HEK293 (cell line): Measurements from ENCODE around the gene EVA1C.
A peak's percentile ranks its signal among the peaks of the same experiment; 100 is the strongest.

ENCODE experiments used
- CTCF ChIA-PET: fragments of 350-600 bp; formaldehyde crosslinking; extraction: SDS; loops from one replicate; lab custom pipeline; 2021; ENCODE audit warnings: antibody characterized with exemption; lab: Yijun Ruan, JAX
- POLR2A ChIA-PET: fragments of 300-600 bp; formaldehyde crosslinking; extraction: SDS; loops from one replicate; lab custom pipeline; 2020; ENCODE audit warnings: antibody characterized with exemption, inconsistent platforms; lab: Yijun Ruan, JAX
- H3K27ac ChIP-seq: fragments of 200-500 bp; sonication (Bioruptor generic); 2 replicates; pipeline ENCODE4 v1.5.1; 2014; ENCODE audit warnings: low read depth, low read length, control low read depth, inconsistent platforms; ENCODE audit errors: extremely low read depth
- H3K36me3 ChIP-seq, 2 experiments: fragments of 200-500 bp in 1 of 2; sonication (Bioruptor generic) in 1 of 2; 1 replicate in 1 of 2; 2 replicates in 1 of 2; pipeline ENCODE4 v1.5.1; 2014 to 2017; ENCODE audit warnings: inconsistent platforms in 2 of 2, low read length in 2 of 2; ENCODE audit not compliant: control insufficient read depth in 2 of 2, insufficient read depth in 1 of 2
- H3K4me1 ChIP-seq: fragments of 200-500 bp; sonication (Bioruptor generic); 2 replicates; pipeline ENCODE4 v1.5.1; 2014; ENCODE audit warnings: mild to moderate bottlenecking, low read length, inconsistent platforms; ENCODE audit not compliant: control insufficient read depth, insufficient read depth
- H3K4me3 ChIP-seq: 2 replicates; pipeline ENCODE4 v1.5.1; 2011; ENCODE audit warnings: low read depth, mild to moderate bottlenecking, control low read depth, low read length, moderate library complexity
- H3K9me3 ChIP-seq: fragments of 200-500 bp; sonication (Bioruptor generic); 2 replicates; pipeline ENCODE4 v1.5.1; 2014; ENCODE audit warnings: low read depth, low read length, inconsistent platforms; ENCODE audit not compliant: control insufficient read depth, insufficient read depth
- GFI1B ChIP-seq: fragments of 450-650 bp; formaldehyde crosslinking; IDR thresholded peaks from 2 replicates; pipeline ENCODE4 v1.5.1; 2016; ENCODE audit warnings: missing biosample characterization, missing genetic modification characterization
- GLIS1 ChIP-seq: fragments of 450-650 bp; formaldehyde crosslinking; IDR thresholded peaks from 2 replicates; pipeline ENCODE4 v1.5.1; 2016; ENCODE audit warnings: missing biosample characterization, missing genetic modification characterization
- OSR2 ChIP-seq: fragments of 450-650 bp; formaldehyde crosslinking; IDR thresholded peaks from 2 replicates; pipeline ENCODE4 v1.5.1; 2016; ENCODE audit warnings: missing biosample characterization, missing genetic modification characterization
- ZFP41 ChIP-seq: fragments of 450-650 bp; formaldehyde crosslinking; IDR thresholded peaks from 2 replicates; pipeline ENCODE4 v1.5.1; 2016; ENCODE audit warnings: missing biosample characterization, missing genetic modification characterization, borderline replicate concordance
- ZNF16 ChIP-seq: fragments of 450-650 bp; formaldehyde crosslinking; IDR thresholded peaks from 2 replicates; pipeline ENCODE4 v1.5.1; 2016; ENCODE audit warnings: low read depth, missing biosample characterization, missing genetic modification characterization
- ZNF292 ChIP-seq: fragments of 450-650 bp; formaldehyde crosslinking; IDR thresholded peaks from 2 replicates; pipeline ENCODE4 v1.5.1; 2016; ENCODE audit warnings: low read depth, missing biosample characterization, missing genetic modification characterization, borderline replicate concordance
- ZNF449 ChIP-seq: fragments of 450-650 bp; formaldehyde crosslinking; IDR thresholded peaks from 2 replicates; pipeline ENCODE4 v1.5.1; 2017; ENCODE audit warnings: missing biosample characterization, mild to moderate bottlenecking, missing genetic modification characterization, moderate library complexity
- ZNF510 ChIP-seq: fragments of 450-650 bp; formaldehyde crosslinking; IDR thresholded peaks from 2 replicates; pipeline ENCODE4 v1.5.1; 2018; ENCODE audit warnings: mild to moderate bottlenecking, missing genetic modification characterization, missing biosample characterization; ENCODE audit not compliant: insufficient replicate concordance
- ZNF513 ChIP-seq: fragments of 450-650 bp; IDR thresholded peaks from 2 replicates; pipeline ENCODE4 v1.5.1; 2018; ENCODE audit warnings: missing biosample characterization, missing genetic modification characterization
- ZNF623 ChIP-seq: fragments of 450-650 bp; formaldehyde crosslinking; IDR thresholded peaks from 2 replicates; pipeline ENCODE4 v1.5.1; 2016; ENCODE audit warnings: missing biosample characterization, missing genetic modification characterization
- ZNF645 ChIP-seq: fragments of 450-650 bp; formaldehyde crosslinking; IDR thresholded peaks from 2 replicates; pipeline ENCODE4; 2016; ENCODE audit warnings: missing biosample characterization, missing genetic modification characterization
- ZNF677 ChIP-seq: fragments of 450-650 bp; IDR thresholded peaks from 2 replicates; pipeline ENCODE4 v1.5.0; 2018; ENCODE audit warnings: missing biosample characterization, mild to moderate bottlenecking, missing genetic modification characterization, moderate library complexity

EVA1C gene

GRCh38 chr21:32474179-32475059 lies 61.9 kb downstream of the EVA1C start:
- CTCF ChIA-PET: no interaction called here
- H3K27ac ChIP-seq: no peak overlapping the region
- POLR2A ChIA-PET: interaction anchor here (0.9 kb wide), 1 partner anchor 13 kb away, joined by 3 read pairs; no protein-coding TSS in a partner anchor
- H3K4me1 ChIP-seq: no peaks in the 10 kb centered on the region
- no peaks in the 10 kb centered on the region for H3K36me3 ChIP-seq
- TF ChIP-seq ZFP41 (tag by site-specific recombination) (no peak), ZNF623 (tag by site-specific recombination) (peak; percentile 92)
- no peak overlapping the region for H3K4me3 ChIP-seq
- no peaks in the 10 kb centered on the region for H3K9me3 ChIP-seq

GRCh38 chr21:32475162-32475812 lies 62.8 kb downstream of the EVA1C start:
- no peak for TF ChIP-seq GFI1B (tag by site-specific recombination)
- no peak for TF ChIP-seq ZNF510 (tag by site-specific recombination)
- no peak for TF ChIP-seq ZNF449 (tag by site-specific recombination)
- no peak for TF ChIP-seq ZNF16
- no peak for TF ChIP-seq OSR2
- peak; percentile 94 for TF ChIP-seq ZNF513 (tag by site-specific recombination)
- no peak for TF ChIP-seq ZNF292 (tag by site-specific recombination)
- no peak for TF ChIP-seq ZNF645
- Histone ChIP-seq H3K36me3 (no peaks in the 10 kb centered on the region), H3K4me3 (no peak overlapping the region), H3K27ac (no peak overlapping the region), H3K4me1 (no peaks in the 10 kb centered on the region), H3K9me3 (no peaks in the 10 kb centered on the region)
- ChIA-PET POLR2A (interaction anchor here (0.7 to 0.9 kb wide), 2 partner anchors 12 to 490 kb away, joined by 3 to 4 read pairs; no protein-coding TSS in a partner anchor), CTCF (interaction anchor here (0.5 to 0.6 kb wide), 2 partner anchors 13 to 99 kb away, joined by 3 to 4 read pairs; no protein-coding TSS in a partner anchor)

GRCh38 chr21:32476661-32477423 lies 64.3 kb downstream of the EVA1C start:
- H3K36me3 ChIP-seq: no peaks in the 10 kb centered on the region
- ChIA-PET CTCF (no interaction called here), POLR2A (no interaction called here)

More at GRCh38 chr21:32476661-32477423, 64.3 kb downstream of the EVA1C start:
- Histone ChIP-seq H3K9me3 (no peaks in the 10 kb centered on the region), H3K4me1 (no peaks in the 10 kb centered on the region), H3K4me3 (no peak overlapping the region), H3K27ac (no peak overlapping the region)
- TF ChIP-seq GLIS1 (tag by site-specific recombination) (no peak), ZNF677 (tag by site-specific recombination) (no peak)
